GM19240 (cell line): ENCODE measurements around the gene PGLYRP3.
"Not testable (repeated sequence)": the region's sequence is repeated elsewhere in the genome, so short reads cannot be mapped to it uniquely, and the experiment has no call there.

Experiments
- DNase-seq: peaks from one replicate; pipeline ENCODE4 v3.0.0; 2011; ENCODE audit warnings: low spot score; ENCODE audit not compliant: insufficient read length

The PGLYRP3 gene

DNA sequence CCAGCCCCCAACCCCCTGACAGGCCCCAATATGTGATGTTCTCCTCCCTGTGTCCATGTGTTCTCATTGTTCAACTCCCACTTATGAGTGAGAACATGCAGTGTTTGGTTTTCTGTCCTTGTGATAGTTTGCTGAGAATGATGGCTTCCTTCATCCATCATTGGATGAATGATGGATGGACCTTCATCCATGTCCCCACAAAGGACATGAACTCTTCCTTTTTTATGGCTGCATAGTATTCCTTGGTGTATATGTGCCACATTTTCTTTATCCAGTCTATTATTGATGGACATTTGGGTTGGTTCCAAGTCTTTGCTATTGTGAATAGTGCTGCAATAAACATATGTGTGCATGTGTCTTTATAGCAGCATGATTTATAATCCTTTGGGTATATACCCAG lies 1.6 kb upstream of the PGLYRP3 start:
- DNase-seq, result not testable (repeated sequence)

DNA sequence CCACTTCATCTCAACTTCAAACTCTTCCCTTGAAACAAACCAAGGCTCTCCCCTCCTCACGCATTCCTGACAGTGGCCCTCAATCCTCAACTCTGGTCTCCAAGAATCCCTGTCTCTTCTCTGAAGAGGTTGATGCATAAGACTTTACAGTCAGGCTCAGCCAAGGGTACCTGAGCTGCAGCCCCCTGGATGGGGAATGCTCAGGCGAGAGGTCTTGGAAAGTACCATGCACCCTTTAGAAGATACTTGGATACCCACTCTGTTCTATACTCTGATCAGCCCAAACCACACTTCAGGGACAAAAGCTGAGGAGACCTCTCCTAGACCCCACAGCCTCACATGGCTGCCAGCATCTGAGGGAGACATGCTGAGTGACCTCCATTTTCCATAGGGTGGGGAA lies 536 bp upstream of the PGLYRP3 start:
- DNase-seq, result no peak

DNA sequence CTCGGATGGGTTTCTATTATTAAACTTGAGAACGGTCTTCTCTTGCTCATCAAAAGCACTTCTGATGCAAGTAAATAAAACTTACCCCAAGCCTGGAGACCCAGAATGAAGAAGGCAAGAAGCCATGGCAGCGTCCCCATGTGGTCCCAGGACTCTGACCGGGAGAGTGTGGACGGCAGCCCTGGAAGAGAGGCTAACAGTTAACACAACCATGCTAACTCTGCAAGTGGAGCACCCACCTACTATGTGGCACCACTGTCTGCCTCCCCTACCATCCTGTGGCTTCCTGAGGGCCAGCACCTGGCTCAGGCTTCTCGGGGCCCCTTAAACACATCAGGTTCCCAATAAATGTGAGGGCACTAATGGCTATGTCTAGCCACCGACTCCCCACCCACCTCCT lies 2.2 kb downstream of the PGLYRP3 start:
- DNase-seq, result no peak

DNA sequence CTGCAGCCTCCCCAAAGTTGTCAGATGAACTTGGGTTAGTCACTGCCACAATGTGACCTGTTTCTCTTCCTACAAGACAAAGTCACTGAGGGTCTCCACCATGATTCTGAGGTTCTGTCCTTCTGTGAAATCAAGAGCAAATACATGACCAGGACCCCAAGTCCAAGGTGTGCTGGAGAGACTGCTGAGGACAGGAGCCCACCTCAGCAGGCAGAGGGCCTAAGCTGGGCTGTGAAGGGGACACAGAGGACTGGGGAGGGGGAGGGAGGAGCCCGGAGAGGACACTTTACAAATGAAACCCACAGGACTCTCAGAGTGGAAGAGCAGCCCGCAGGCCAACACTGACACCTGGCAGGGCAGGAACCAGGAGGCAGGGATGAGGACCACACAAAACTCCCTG lies 3.3 kb downstream of the PGLYRP3 start:
- no peak for DNase-seq

DNA sequence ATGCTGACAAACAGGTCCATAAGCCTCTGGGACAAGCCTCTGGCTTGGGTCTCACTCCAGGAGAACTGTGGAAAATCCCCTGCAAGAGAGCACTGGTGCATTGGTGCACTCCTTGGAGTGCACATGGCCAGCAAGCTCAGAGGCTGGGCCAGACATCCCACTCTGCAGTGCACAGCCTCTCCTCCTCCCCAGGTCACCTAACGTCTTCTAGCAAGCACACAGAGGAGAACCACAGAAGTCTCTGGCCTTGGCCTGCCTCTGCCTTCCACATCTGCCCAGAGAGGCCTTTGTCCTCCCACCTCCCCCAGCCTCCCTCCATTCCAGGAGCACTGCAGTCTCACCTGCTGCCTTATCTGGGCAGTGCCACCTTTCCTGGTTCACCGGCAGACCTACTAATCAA lies 4.2 kb downstream of the PGLYRP3 start:
- DNase-seq, result no peak

DNA sequence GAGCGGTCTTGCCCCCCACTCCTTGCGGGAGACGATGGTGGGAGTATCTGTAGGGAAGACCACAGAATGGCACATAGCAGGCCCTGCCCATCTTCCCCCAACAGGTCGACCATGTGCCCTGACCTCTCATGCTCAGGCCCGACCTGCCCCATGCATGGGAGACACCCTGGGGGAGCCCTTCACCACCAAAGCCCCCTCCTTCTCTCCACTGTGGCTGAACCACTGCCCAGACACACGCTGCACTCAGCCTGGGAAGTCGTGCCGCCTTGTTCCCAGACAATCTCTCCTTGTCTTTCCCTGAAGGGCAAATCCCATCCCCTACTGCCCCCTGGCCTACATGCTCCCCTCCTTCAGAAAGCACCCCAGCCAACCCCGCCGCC lies 5.5 kb downstream of the PGLYRP3 start:
- DNase-seq, result no peak

DNA sequence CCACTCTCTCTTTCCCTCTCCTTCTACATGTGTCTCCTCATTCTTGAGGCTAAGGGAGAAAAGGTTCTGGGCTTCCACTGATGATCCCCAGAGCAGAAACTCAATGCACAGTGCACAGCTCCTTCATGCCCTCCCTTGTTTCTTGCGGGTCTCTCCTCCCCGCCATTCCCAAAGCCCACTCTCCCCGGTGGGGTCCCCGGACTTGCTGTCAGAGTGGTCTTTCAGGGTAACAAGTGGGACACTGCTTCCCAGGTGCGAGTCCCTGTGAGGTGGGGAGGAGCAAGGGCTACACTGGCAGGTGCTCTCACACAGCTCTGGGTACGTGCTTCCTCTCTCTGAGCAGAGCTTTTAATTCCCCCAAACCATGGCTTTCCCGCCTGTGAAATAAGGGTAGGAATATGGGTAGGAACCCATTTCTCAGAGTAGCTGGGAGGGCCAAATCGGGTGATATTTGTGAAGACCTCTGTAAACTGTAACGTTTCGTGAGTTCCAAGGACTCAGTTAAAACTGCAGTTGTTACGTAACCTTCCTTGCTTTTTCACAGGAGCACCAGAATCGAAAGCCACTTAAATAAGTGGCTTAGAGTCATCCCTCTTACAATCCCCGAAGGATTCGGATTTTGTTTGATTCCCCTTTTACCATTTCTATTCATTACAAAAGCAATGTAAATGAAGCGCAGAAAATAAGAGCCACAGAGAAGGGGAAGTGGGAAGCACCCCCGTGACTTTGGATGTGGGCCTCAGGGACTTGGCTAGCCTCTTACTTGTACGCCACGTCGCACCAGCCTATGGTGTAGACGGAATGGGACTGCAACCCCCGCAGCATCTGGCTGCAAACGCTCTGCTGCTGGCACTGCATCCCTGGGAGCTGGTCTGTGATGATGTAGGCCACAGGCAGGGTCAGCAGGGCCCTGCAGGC lies 6.2 kb downstream of the PGLYRP3 start:
- DNase-seq, result no peak

DNA sequence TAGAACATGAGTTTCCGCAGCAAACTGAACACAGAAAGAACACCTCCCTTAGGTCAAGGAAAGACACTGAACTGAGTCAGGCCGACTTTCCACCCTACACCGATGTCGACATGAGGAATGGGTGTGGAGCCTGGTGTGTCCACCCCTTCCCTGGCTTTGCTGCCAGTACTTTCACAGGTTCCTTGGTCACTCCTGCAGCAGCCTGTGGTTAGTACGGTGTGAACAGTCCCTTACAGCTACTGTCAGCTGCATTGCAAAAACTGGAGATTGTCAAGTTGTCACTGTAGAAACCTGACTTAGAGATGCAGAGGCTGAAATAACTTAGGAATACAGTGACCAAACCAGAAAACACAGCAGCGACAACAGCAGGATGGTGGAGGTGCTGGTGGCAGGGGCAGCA lies 7.1 kb downstream of the PGLYRP3 start:
- no peak for DNase-seq

DNA sequence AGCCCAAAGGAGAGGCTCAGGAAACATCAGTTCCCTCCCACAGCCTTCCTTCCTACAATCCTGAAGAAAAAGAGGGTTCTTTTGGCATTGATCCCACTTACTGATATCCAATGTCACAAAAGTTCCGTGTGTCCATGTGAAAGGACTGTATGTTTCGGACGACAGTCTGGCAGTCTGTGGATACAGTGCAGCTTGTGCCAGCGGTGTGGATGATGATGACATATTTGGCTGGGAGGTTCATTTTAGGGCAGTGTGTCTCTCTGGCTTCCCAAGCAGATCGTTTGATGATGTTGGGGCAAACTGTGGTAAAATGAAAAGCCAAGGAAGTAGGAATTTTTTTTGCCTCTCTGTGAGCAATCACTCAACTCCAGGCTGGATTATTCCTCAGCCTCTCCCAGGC lies 10.4 kb downstream of the PGLYRP3 start:
- DNase-seq, result no peak

DNA sequence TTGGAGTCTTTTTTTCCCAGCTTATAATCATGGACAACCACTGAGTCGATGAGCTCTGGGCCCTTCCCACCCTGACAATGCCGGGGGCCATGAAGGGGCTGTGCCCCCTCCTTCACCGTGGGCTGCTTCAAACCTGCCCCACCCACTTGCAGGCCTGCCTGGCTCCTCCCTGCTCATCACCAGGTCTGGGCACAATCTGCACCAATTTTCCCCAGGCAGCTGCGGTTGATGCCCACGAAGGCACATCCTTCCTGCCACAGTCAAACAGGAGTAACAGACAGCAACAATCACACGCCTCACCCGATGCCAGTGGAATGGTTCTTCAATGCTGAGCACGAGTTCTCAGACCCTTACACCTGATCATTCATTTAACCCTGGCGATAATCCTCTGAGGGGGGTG lies 18.9 kb downstream of the PGLYRP3 start:
- DNase-seq, result no peak

DNA sequence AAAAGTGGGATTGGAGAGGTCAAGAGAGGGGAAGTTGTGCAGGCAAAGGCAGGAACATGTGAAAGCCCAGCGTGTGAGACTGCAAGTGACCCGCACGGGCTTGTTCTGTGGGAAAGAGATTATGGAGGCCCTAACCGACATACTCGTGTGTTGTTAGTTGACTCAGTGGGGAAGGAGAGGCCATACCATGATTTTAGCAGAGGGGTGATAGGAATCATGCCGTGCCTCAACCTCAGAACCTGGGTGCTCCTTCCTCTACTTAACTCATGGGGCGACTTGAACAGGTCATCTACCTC lies 19.3 kb downstream of the PGLYRP3 start:
- no peak for DNase-seq

DNA sequence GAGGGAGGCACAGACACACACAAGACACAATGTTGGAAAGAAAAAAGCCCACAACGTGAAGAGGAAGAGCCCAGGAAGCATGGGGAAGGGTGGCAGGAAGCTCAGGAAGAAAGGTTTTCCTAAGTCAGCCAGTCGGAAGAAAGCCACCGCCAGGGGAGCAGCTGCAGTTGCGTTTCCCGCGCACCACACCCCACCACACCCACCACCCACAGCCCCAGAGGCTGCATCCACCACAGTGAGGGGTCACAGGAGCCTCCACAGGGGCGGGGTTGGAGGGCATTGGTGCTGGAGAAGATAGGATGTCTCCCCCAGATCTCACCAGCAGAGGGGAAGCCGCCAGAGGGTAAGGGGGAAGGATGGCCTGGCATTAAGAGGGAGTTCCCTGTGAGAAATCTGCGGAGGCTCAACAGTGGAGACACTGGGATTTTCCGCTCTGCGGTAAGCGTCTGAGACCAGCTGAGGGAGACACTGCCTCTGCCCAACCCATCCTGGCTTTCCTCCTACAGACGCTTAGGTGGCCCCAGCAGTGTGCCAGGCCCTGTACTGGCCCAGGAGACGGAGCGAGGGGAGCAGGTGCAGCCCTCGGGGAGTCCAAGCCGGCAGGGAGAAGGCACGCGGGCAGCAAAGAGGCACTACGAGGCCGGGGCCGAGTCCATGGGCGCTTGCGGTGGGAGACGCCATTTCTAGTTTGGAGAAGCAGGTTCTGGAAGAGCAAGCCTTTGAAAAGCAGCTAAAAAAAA lies 19.8 kb downstream of the PGLYRP3 start:
- no peak for DNase-seq

DNA sequence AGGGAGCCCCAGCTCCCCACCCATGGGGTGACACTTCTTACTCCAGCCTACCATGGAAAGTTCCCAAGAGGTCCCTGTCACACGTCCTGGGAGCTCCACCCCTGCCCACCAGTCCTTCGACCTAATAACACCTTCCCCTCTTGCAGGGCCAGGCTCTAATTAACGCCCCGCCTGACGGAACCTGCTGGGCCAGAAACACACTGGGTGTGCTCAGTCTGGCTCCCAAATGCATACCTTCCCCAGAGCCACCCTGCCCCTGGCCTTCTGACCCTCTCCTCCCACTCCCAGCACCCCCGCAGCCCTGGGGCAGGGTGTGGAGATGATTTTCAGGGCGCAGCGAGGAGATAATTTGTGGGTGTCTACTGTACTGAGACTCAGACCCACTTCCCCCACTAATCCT lies 20.6 kb downstream of the PGLYRP3 start:
- DNase-seq, result no peak

DNA sequence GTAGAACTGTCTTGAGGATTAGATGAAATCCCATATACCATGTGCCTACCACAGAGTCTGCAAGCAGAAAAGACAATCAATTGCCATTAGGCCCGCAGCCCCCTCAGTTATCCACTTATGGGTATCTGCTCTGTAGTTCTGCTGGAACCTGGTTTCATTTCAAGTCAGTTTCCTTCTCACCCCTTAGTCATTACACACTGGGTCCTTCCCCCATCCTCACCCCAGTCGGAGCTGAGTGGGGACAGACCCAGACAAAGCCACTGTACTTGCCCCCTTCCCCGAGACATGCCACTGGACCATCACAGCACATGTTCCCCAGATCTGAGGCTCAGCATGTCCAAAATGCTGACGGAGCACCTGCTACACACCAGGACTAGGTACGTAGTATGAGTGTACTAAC lies 21.2 kb downstream of the PGLYRP3 start:
- DNase-seq, result no peak

DNA sequence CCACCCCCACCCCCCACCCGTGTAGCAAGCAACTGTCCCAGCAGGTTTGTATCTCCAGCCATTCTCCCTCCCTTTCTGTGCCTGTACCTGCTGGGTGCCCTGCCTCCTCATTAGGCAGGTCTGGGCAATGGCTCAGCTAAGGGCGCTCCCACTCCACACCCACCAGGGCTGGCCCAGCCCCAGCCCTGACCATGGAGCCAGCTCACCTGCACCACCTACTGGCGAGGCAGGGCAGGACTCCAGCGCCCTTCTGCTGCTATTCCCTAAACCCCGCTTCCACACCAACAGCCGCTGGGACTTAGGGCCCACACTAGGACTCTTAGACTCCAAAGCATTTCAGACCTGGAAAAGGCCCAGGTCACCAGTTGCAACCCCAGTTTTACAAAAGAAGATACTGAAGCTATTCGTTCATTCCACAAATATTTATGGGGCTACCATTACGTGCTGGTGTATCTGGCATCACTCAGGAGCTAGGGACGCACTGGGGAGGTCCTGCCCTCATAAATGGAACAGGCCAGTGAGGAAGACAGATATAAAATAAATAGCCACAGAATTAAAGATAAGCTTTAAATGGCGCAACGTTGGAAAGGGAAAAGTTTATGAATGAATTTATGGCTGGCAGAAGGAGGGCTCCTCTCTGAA lies 24.0 kb downstream of the PGLYRP3 start:
- peak; percentile 19 for DNase-seq

DNA sequence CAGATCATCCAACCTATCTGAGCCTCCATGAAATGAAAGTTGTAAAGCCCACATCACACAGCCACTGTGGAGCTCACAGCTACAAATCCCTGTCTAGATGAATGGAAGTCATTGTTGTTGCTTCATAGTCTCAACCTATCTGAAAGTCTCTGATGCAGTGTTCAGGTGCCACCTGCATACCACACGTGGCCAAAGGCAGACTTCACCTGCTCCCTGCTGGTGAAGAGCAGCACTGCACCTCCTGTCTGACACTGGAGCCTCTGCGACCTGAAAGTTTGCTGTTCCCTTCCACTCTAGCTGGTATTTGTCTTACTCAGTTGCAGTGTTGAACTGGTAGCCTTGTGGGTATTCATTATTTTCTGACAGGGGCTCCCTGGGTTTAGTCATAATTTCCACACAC lies 34.9 kb downstream of the PGLYRP3 start:
- DNase-seq, result peak; percentile 65

DNA sequence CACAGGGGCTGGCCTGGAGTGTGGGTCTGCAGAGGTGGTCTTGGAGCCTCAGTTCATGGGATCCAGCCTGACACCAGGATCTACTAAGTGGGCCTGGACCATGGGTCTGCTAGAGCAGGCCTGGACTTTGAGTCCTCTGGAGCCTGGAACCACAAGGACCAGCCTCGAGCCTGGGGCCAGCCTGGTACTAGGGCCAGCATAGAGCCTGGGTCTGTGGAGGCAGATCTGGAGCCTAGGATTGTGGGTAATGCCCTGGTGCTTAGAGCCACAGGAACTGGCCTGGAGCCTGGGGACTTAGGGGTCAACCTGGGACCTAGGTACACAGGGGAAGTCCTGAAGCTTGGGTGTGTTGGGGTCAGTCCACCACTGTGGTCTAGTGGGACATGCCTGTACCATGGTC lies 40.6 kb downstream of the PGLYRP3 start:
- DNase-seq, result no peak

DNA sequence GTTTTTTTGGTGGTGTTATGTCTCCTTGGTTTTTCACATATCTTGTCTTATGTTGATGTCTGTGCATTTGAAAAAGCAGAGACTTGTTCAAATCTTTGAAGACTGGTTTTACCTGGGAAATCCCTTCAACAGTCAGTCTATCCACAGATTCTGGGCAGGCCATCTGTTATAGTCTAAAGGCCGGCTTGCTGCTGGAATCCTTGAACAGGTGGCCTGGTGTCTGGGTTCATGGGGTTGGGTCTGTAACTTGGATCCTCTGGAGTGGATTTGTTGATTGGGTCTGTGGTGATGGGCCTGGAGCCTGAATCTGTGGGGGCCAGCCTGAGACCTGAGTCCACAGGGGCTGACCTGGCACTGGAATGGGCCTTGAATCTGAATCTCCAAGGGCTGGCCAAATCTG lies 41.0 kb downstream of the PGLYRP3 start:
- no peak for DNase-seq

DNA sequence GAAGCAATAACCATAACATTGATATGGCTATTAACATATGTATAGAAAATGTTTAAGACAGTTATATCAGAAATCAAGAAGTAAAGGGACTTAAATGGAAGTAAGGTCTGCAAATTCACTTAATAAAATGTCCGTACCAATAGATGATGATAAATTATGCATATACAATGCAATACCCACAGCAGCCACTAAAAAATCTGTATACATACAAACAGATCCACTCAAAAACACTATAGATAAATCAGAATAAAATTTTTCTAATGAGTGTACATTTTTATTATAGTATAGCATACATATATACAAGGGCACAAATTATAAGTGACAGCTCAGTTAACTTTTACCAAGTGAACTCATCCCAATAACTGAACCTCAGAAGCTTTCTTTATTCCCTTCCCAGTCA lies 47.3 kb downstream of the PGLYRP3 start:
- no peak for DNase-seq

DNA sequence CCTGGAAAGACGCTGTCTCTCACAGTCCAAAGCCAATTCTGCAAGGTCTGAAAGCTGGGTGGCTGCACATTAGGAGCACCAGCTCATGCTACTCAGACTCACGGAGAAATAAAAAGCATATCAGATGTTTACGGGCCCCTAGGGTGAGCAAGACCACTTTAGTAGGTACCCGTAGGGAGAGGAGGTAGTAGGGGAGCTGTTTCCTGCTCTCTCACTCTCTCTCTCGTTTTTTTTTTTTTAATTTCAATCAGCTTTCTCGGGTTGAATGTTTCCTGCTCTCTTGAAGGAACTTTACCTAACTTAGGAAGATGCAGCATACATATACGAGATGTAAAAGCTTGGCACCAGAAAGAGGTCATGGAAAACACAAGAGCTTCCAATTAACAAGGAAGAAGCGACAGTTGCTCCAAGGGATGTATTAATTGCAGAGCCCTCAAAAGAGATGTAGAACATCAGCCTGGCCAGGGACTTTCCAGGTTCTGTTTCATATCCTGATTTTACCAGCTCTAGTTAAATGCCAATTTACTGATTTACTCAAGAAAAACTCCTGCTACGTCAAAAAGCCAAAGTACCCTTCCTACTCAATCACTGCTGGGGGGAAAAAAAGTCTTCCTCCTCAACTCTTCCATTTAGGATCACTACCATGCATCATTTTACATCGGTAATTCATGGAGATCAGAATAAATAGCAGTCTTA lies 50.1 kb downstream of the PGLYRP3 start:
- no peak for DNase-seq

DNA sequence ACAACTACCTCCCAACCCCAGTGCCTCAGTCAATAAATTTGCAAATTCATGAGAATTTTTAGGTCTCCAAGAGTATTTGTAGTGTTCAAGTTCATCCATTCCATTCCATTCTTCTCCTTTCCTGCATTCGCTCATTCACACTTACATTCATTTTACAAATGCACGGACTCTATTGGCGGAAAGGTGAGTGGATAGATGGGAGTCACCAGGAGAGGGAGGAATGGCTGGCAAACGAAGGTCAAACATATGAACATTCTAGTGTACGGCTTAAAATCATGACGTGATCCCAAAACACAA lies 50.7 kb downstream of the PGLYRP3 start:
- DNase-seq, result no peak
